ENCODE results near the gene DVL1. TPM values are rescaled to one million over a fixed set of nuclear protein-coding genes. Genes with fewer than 3 reads are reported as not detected.

The DVL1 gene
- total RNA-seq, 3 donors from 2014 or later (not counting 1 experiment from before 2014, with no cell fraction given), result 33.8 to 41.9 (median 35.6) TPM

GRCh38 chr1:1374929-1375662, 25.9 kb upstream of the DVL1 start, which contains the start of gene AURKAIP1:
Gene AURKAIP1, minus strand, starts transcription at chr1:1375207. Its CDS starts 451 bp downstream, at chr1:1374756.
- peaks cover 9% of the 10 kb centered on the region for H3K36me3 ChIP-seq (ENCODE audit: control insufficient read depth, insufficient read depth, low read length)
- peak within 1 kb of the TSS; percentile 97 for H3K4me3 Mint-ChIP-seq
- no peak for TF ChIP-seq CTCF (IDR thresholded peaks at IDR 0.05)
- ATAC-seq (peak; percentile 76 to 91 (median 81)), DNase-seq (peak; percentile 90 to 99)
- H3K9me3 ChIP-seq (ENCODE audit: control insufficient read depth, insufficient read depth, low read length), result no peaks in the 10 kb centered on the region
- peak within 1 kb of the TSS; percentile 97 to 98 for H3K27ac Mint-ChIP-seq
- peaks cover 10 to 27% of the 10 kb centered on the region in 2 donors for H3K4me1 Mint-ChIP-seq
- H3K27me3 ChIP-seq (ENCODE audit: control insufficient read depth, insufficient read depth, low read length), result no peaks in the 10 kb centered on the region
- peaks cover 49% of the 10 kb centered on the region for H3K4me1 ChIP-seq (ENCODE audit: control insufficient read depth, insufficient read depth, low read length)
- WGBS (ENCODE audit: insufficient coverage), result under 1% methylated on average over 85 of the region's 85 CpGs
- peak within 1 kb of the TSS; percentile 96 for H3K27ac ChIP-seq (ENCODE audit: low read length)
- peak within 1 kb of the TSS; percentile 80 for H3K4me3 ChIP-seq (ENCODE audit: low read length)
- H3K36me3 Mint-ChIP-seq, result no peaks in the 10 kb centered on the region
- intact Hi-C loops (cut with micrococcal nuclease), result loop anchor here (1.0 to 2.0 kb wide), 3 partner anchors 20 to 32 kb away; partner anchors contain the start of genes CCNL2 and MRPL20
- H3K27me3 Mint-ChIP-seq (ENCODE audit: low read depth in 2 of 2), result no peaks in the 10 kb centered on the region
- H3K9me3 Mint-ChIP-seq, result no peaks in the 10 kb centered on the region

- H3K27ac ChIP-seq (ENCODE audit: low read length), result peak overlapping the region; percentile 96
- peak overlapping the region; percentile 80 for H3K4me3 ChIP-seq (ENCODE audit: low read length)
- no peaks in the 10 kb centered on the region for H3K36me3 Mint-ChIP-seq
- H3K9me3 Mint-ChIP-seq, result no peaks in the 10 kb centered on the region
- DNase-seq, result no peak
- intact Hi-C loops (cut with micrococcal nuclease), result loop anchor here (2.0 kb wide), 2 partner anchors 20 to 32 kb away; partner anchors contain the start of gene MRPL20
- peaks cover 49% of the 10 kb centered on the region for H3K4me1 ChIP-seq (ENCODE audit: control insufficient read depth, insufficient read depth, low read length)
- WGBS (ENCODE audit: insufficient coverage), result under 1% methylated on average over 24 of the region's 24 CpGs
- H3K4me1 Mint-ChIP-seq, result peaks cover 10 to 27% of the 10 kb centered on the region in 2 donors
- H3K27ac Mint-ChIP-seq, result peak overlapping the region; percentile 97 to 98
- peaks cover 9% of the 10 kb centered on the region for H3K36me3 ChIP-seq (ENCODE audit: control insufficient read depth, insufficient read depth, low read length)
- peak overlapping the region; percentile 83 for H3K4me3 Mint-ChIP-seq
- H3K9me3 ChIP-seq (ENCODE audit: control insufficient read depth, insufficient read depth, low read length), result no peaks in the 10 kb centered on the region
- H3K27me3 ChIP-seq (ENCODE audit: control insufficient read depth, insufficient read depth, low read length), result no peaks in the 10 kb centered on the region
- no peaks in the 10 kb centered on the region for H3K27me3 Mint-ChIP-seq (ENCODE audit: low read depth in 2 of 2)
- no peak for ATAC-seq
- TF ChIP-seq CTCF (IDR thresholded peaks at IDR 0.05), result no peak
Measured at GRCh38 chr1:1374589-1374928, 25.3 kb upstream of the DVL1 start.

GRCh38 chr1:1373815-1374588, 24.8 kb upstream of the DVL1 start:
- peak overlapping the region; percentile 80 for H3K4me3 ChIP-seq (ENCODE audit: low read length)
- H3K4me1 Mint-ChIP-seq, result peaks cover 10 to 27% of the 10 kb centered on the region in 2 donors
- no peaks in the 10 kb centered on the region for H3K9me3 Mint-ChIP-seq
- H3K27me3 Mint-ChIP-seq (ENCODE audit: low read depth in 2 of 2), result no peaks in the 10 kb centered on the region
- peak overlapping the region; percentile 96 for H3K27ac ChIP-seq (ENCODE audit: low read length)
- no peaks in the 10 kb centered on the region for H3K27me3 ChIP-seq (ENCODE audit: control insufficient read depth, insufficient read depth, low read length)
- H3K4me3 Mint-ChIP-seq, result peak overlapping the region; percentile 83
- ATAC-seq, result no peak
- intact Hi-C loops (cut with micrococcal nuclease), result loop anchor here (2.0 kb wide), 2 partner anchors 19 to 33 kb away; partner anchors contain the start of gene MRPL20
- H3K9me3 ChIP-seq (ENCODE audit: control insufficient read depth, insufficient read depth, low read length), result no peaks in the 10 kb centered on the region
- no peaks in the 10 kb centered on the region for H3K36me3 Mint-ChIP-seq
- peak overlapping the region; percentile 97 to 98 for H3K27ac Mint-ChIP-seq
- H3K36me3 ChIP-seq (ENCODE audit: control insufficient read depth, insufficient read depth, low read length), result peaks cover 9% of the 10 kb centered on the region
- peaks cover 49% of the 10 kb centered on the region for H3K4me1 ChIP-seq (ENCODE audit: control insufficient read depth, insufficient read depth, low read length)
- no peak for TF ChIP-seq CTCF (IDR thresholded peaks at IDR 0.05)
- WGBS (ENCODE audit: insufficient coverage), result 60% methylated on average over 52 of the region's 52 CpGs
- peak in 1 of 2 donors; percentile 29 for DNase-seq

All from natural killer cell (primary cell).